ENCODE measurements around the gene MTUS2.

Gene MTUS2

DNA sequence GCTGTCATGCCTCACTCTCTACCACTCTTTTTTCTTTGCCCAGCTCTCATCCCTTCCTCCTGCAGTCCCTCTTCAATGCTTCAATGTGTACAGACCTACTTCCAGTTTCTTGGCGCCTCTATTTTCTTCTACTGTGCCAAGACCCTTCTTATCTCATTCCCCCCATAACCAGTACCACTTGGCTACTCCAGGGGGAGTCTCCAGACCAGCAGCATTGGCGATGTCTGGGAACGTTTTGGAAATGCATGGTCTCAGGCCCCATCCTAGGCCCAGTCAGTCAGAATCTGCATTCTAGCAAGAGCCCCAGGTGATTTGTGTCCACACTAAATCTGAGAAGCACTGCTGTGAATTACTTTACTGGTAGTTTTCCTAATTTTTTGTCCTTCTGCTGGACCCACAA, 577.1 kb downstream of the MTUS2 start:
- no peaks in the 10 kb centered on the region for H3K4me1 Mint-ChIP-seq (ENCODE audit: low read depth)
- H3K27me3 Mint-ChIP-seq (ENCODE audit: low read depth): no peaks in the 10 kb centered on the region
- H3K27ac Mint-ChIP-seq: no peak overlapping the region
- no peaks in the 10 kb centered on the region for H3K36me3 Mint-ChIP-seq (ENCODE audit: low read depth)
- no peak overlapping the region for H3K4me3 Mint-ChIP-seq
- no peaks in the 10 kb centered on the region for H3K9me3 Mint-ChIP-seq

GRCh38 chr13:29402166-29402636, 582.1 kb downstream of the MTUS2 start:
- no peaks in the 10 kb centered on the region for H3K27me3 Mint-ChIP-seq (ENCODE audit: low read depth)
- no peak overlapping the region for H3K4me3 Mint-ChIP-seq
- no peak overlapping the region for H3K27ac Mint-ChIP-seq
- H3K9me3 Mint-ChIP-seq: no peaks in the 10 kb centered on the region
- no peaks in the 10 kb centered on the region for H3K36me3 Mint-ChIP-seq (ENCODE audit: low read depth)
- H3K4me1 Mint-ChIP-seq (ENCODE audit: low read depth): no peaks in the 10 kb centered on the region

DNA sequence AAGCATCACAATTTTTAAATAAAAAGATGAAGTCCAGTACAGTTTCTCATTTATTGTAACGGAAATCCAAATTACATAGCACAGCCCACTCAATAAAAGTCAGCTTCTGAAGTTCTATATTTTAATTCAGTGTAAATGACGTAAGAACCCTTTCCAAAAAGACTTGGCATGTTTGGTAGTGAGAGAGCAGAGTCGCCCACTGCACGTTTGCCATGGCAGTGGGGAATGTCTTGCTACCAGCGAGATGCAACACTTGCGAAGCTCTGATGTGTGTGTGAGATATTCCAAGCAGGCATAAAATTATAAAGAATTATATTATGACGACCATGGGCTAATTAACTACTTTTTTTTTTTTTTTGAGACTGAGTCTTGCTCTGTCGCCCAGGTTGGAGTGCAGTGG, 585.3 kb downstream of the MTUS2 start:
- Mint-ChIP-seq H3K4me1 (ENCODE audit: low read depth) (no peaks in the 10 kb centered on the region), H3K27me3 (ENCODE audit: low read depth) (no peaks in the 10 kb centered on the region)

GRCh38 chr13:29411481-29411880, 591.3 kb downstream of the MTUS2 start:
- Mint-ChIP-seq H3K27ac (no peak overlapping the region), H3K27me3 (ENCODE audit: low read depth) (peaks cover 4% of the 10 kb centered on the region), H3K9me3 (peaks cover 3% of the 10 kb centered on the region), H3K4me3 (no peak overlapping the region), H3K4me1 (ENCODE audit: low read depth) (peaks cover 1% of the 10 kb centered on the region), H3K36me3 (ENCODE audit: low read depth) (no peaks in the 10 kb centered on the region)

More for the DNA sequence above, 585.3 kb downstream of the MTUS2 start:
- Mint-ChIP-seq H3K27ac (no peak overlapping the region), H3K36me3 (ENCODE audit: low read depth) (no peaks in the 10 kb centered on the region), H3K9me3 (no peaks in the 10 kb centered on the region), H3K4me3 (no peak overlapping the region)

DNA sequence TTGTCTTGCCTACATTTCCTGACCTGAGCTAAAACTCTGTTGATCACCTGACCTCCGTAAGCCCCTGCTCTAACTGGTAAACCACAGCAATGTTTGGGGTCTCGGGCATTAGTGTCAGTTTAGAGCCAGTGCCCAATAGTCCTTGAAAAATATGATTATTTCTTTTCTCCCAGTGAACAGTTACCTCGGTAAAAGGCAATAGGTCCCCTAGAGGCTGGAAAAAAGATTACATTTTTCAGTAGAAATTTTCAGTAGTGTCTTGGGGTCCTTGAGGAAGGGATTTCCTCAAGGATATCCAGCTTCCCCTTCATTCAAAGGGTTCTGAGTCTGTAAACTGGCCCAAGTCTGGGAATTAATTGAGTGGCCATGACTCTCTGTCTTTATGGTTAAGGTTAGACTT, 597.9 kb downstream of the MTUS2 start:
- H3K9me3 Mint-ChIP-seq: no peaks in the 10 kb centered on the region
- no peak overlapping the region for H3K4me3 Mint-ChIP-seq
- peaks cover 12% of the 10 kb centered on the region for H3K27me3 Mint-ChIP-seq (ENCODE audit: low read depth)

DNA sequence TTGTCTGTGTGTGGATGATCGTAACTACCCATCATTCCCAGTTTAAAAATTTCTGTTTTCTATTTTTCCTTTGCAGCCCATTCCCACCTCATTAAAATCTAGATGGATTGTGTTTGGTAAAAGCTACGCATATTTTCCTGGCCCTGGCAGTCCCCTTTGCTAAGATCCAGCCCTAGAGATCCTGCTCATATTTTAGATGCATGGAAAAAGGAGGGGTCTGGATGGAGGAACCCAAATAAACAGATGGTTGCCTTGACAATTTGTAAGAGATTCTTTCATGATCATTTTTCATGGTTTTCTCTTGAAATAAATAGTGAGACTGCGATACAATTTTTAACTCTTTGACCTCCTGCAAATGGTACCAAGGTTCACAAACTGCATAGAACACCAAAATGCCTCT, 601.0 kb downstream of the MTUS2 start:
- Mint-ChIP-seq H3K27ac (no peak overlapping the region), H3K9me3 (no peaks in the 10 kb centered on the region), H3K4me3 (no peak overlapping the region), H3K27me3 (ENCODE audit: low read depth) (peaks cover 24% of the 10 kb centered on the region), H3K4me1 (ENCODE audit: low read depth) (no peaks in the 10 kb centered on the region), H3K36me3 (ENCODE audit: low read depth) (no peaks in the 10 kb centered on the region)

More for the DNA sequence above, 597.9 kb downstream of the MTUS2 start:
- no peak overlapping the region for H3K27ac Mint-ChIP-seq
- H3K36me3 Mint-ChIP-seq (ENCODE audit: low read depth): no peaks in the 10 kb centered on the region
- H3K4me1 Mint-ChIP-seq (ENCODE audit: low read depth): no peaks in the 10 kb centered on the region

- H3K4me3 Mint-ChIP-seq: no peak overlapping the region
- H3K27ac Mint-ChIP-seq: no peak overlapping the region
- H3K4me1 Mint-ChIP-seq (ENCODE audit: low read depth): no peaks in the 10 kb centered on the region
- no peaks in the 10 kb centered on the region for H3K9me3 Mint-ChIP-seq
- H3K27me3 Mint-ChIP-seq (ENCODE audit: low read depth): peaks cover 29% of the 10 kb centered on the region
- no peaks in the 10 kb centered on the region for H3K36me3 Mint-ChIP-seq (ENCODE audit: low read depth)
These were observed 601.9 kb downstream of the MTUS2 start for GRCh38 chr13:29422015-29422414.

DNA sequence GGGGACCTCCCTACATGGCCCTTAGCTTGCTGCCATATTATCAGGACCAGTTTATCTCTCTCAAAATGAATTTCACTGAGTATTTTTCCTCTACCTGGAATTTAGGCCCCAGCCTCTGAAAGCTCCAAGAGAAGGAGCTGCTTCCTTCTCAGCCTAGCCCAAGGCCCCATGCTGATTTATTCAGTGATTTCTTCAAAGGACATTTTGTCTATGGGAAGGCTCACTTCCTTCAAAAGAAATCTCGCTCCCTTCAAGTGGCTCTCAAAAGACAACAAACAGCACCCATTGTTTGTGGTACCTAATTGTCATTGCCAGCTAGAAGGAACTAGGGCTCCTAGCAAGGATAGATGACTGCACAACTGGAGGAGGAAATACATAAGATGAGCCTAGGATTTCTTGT, 602.9 kb downstream of the MTUS2 start:
- no peaks in the 10 kb centered on the region for H3K4me1 Mint-ChIP-seq (ENCODE audit: low read depth)
- no peaks in the 10 kb centered on the region for H3K36me3 Mint-ChIP-seq (ENCODE audit: low read depth)
- peaks cover 40% of the 10 kb centered on the region for H3K27me3 Mint-ChIP-seq (ENCODE audit: low read depth)
- H3K4me3 Mint-ChIP-seq: no peak overlapping the region
- H3K27ac Mint-ChIP-seq: no peak overlapping the region
- H3K9me3 Mint-ChIP-seq: no peaks in the 10 kb centered on the region

DNA sequence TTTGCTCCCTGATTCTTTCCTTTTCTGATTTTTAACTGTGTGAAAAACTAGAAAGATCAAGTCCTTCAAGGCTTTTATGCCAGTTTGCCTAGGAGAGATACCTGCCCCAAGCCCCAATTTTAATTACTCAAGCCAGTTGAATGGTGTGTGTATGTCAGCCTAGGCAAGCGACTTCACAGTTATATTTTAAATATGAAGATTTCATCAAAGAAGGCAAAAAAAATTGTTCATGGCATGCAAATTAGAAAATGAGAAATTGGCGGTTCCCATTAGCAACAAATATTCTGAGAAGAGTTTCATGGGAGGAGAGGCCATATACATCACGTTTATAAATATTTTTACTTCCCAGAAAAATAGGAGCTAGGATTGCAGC, 607.8 kb downstream of the MTUS2 start:
- peaks cover 70% of the 10 kb centered on the region for H3K27me3 Mint-ChIP-seq (ENCODE audit: low read depth)
- no peaks in the 10 kb centered on the region for H3K9me3 Mint-ChIP-seq
- H3K4me1 Mint-ChIP-seq (ENCODE audit: low read depth): peaks cover 3% of the 10 kb centered on the region
- H3K36me3 Mint-ChIP-seq (ENCODE audit: low read depth): no peaks in the 10 kb centered on the region
- H3K4me3 Mint-ChIP-seq: no peak overlapping the region
- no peak overlapping the region for H3K27ac Mint-ChIP-seq

DNA sequence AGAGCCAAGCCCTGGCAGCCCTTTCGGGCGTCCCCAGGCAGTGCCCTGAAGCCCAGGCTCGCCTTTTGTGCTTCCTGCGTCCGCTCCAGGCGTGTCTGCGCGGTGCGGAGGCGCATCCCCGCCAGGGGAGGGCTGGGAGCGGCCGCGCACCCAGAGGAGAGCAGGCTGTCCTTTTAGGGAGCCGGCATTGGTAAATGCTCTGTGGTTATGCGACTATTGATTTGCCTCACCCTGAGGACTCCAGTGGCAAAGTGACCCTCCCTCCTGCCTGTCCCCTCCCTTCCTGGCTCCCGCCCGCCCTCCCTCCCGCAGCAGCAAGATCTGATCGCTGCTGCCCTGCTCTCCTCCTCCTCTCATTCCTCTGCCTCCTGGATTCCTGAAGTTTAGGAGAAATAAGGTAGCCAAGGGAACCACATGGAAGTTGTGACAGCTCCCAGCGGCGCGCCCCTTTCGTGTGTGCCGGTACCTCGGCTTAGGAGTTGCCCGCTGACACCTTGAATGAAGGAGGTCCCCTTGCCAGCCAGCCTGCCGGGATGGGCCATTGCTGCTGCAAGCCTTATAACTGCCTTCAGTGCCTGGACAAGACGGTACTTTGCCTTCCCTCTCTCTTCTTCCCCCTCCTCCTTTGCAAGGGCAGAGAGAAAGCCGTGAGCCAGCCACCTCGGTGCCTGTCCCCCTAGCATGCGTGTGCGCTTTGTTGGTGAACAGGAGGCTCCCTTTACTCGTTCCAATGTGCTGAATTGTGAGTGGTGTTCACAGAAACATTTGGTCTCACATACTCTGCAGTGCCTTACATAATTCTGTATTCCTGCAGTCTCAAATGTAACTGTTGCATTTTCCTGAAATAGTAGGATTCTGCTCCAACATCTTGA, 608.4 kb downstream of the MTUS2 start:
- H3K4me3 Mint-ChIP-seq: no peak overlapping the region
- peaks cover 3% of the 10 kb centered on the region for H3K4me1 Mint-ChIP-seq (ENCODE audit: low read depth)
- peaks cover 71% of the 10 kb centered on the region for H3K27me3 Mint-ChIP-seq (ENCODE audit: low read depth)
- H3K9me3 Mint-ChIP-seq: no peaks in the 10 kb centered on the region
- no peaks in the 10 kb centered on the region for H3K36me3 Mint-ChIP-seq (ENCODE audit: low read depth)
- no peak overlapping the region for H3K27ac Mint-ChIP-seq

GRCh38 chr13:29429286-29429900, 609.3 kb downstream of the MTUS2 start:
- Mint-ChIP-seq H3K4me3 (no peak overlapping the region), H3K36me3 (ENCODE audit: low read depth) (no peaks in the 10 kb centered on the region), H3K27ac (no peak overlapping the region), H3K27me3 (ENCODE audit: low read depth) (peaks cover 70% of the 10 kb centered on the region), H3K4me1 (ENCODE audit: low read depth) (peaks cover 3% of the 10 kb centered on the region), H3K9me3 (no peaks in the 10 kb centered on the region)

DNA sequence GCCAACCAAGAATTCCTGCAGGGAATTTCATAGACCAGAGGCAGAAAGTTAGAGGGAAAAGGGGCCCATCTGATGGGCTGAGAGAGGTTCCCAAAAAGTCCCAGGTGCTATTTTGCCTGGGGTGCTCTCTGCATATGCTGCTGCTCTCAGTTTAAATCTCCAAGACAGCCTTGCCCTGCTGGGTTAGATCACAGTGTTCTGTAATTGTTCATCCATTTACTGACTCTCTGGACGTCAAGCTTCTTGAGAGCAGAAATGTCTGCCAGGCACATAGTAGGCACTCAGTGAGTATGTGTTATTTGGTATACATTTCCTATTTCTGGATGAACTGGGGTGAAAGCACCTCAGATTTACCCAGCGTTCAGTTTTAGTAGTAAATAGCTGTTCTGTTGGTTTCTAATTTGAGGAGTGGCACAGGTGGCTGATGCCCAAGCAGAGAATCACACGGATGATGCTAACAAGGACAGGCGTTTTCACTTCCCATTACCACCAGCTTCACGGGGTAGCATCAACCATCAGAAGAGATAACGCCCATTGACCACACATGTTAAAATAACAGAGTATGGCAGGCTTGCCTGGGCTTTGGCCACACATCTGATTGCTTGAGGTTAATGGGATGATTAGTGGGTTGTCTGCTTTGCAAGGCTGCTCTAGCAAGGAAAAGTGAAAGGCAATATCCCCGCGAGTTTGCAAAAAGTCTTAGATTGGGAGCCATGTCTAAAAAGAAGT, 614.2 kb downstream of the MTUS2 start:
- Mint-ChIP-seq H3K36me3 (ENCODE audit: low read depth) (no peaks in the 10 kb centered on the region), H3K9me3 (no peaks in the 10 kb centered on the region), H3K27me3 (ENCODE audit: low read depth) (peaks cover 31% of the 10 kb centered on the region), H3K27ac (no peak overlapping the region), H3K4me3 (no peak overlapping the region), H3K4me1 (ENCODE audit: low read depth) (no peaks in the 10 kb centered on the region)

DNA sequence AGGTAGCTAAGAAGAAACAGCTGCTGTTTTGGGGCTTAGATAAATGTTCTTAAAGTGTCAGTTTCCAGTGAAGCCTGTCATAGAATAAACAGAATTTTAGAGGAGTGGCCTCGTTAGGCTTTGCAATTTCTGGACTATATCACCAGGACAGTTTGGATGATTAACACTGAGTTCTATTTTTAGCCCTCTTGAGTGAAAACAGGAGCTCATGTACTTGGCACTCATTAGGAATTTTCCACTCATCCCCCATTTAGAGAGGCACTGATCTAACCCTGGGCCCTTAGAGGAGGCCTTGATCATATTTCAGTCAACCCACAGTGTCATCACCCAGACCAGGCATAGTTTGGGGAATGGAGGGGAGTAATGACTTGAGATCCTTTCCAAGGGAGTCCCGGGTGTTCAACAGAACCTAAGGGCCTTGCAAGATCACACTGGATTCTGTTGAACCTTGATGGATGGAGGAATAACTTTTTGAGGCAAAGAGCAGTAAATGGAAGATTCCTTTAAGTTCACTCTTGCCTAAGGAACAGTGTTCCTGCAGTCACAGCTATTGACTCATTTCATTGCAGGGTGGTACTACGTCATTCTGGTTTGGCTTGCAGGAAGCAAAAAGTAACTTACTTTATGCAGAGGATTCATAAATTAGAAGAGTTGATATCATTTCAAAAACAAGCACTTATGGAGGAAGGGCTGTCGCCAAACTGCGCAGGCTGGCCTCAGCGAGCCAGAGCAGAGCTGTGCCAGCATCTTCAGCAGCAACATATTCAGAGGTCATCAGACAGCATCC, 615.2 kb downstream of the MTUS2 start:
- Mint-ChIP-seq H3K27ac (no peak overlapping the region), H3K4me1 (ENCODE audit: low read depth) (no peaks in the 10 kb centered on the region), H3K4me3 (no peak overlapping the region), H3K36me3 (ENCODE audit: low read depth) (no peaks in the 10 kb centered on the region), H3K27me3 (ENCODE audit: low read depth) (peaks cover 22% of the 10 kb centered on the region), H3K9me3 (no peaks in the 10 kb centered on the region)

DNA sequence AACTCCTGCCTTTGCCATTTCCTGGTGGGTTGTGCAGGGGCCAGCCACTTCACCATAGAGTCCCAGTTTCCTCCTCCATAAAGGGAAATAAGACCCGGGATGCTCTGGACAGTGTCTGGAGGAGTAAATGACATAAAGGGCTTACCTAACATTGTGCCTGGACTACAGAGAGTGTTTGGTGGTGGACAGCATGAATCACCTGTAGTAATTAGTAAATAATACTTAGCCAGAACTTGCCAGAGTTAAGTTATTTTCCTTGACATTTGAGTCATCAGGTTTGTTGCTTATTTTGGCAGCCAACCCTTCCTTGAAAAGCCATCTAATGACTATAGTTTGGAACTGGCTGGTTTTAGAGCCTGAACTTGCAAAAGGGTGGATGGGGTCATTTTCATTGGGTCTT, 616.2 kb downstream of the MTUS2 start:
- no peak overlapping the region for H3K27ac Mint-ChIP-seq
- peaks cover 12% of the 10 kb centered on the region for H3K27me3 Mint-ChIP-seq (ENCODE audit: low read depth)
- H3K4me1 Mint-ChIP-seq (ENCODE audit: low read depth): no peaks in the 10 kb centered on the region
- no peaks in the 10 kb centered on the region for H3K36me3 Mint-ChIP-seq (ENCODE audit: low read depth)
- no peak overlapping the region for H3K4me3 Mint-ChIP-seq
- H3K9me3 Mint-ChIP-seq: no peaks in the 10 kb centered on the region

Data from T-helper 1 cell treated with Interleukin-12 subunit alpha and Interleukin-12 subunit beta and Interleukin-4 antibody, amounts not matched to agents 30 μg/mL and 1 μg/mL, for 36 hours (primary cell).